HL-60 (cell line): ENCODE data around the gene C5orf58.
A peak's percentile ranks its signal among the peaks of the same experiment; 100 is the strongest.
"Not testable (repeated sequence)": the region's sequence is repeated elsewhere in the genome, so short reads cannot be mapped to it uniquely, and the experiment has no call there.

ENCODE experiments used
- DNase-seq, 2 experiments: peaks; one replicate each; pipeline ENCODE4 v3.0.0-alpha.2; 2010 to 2020; ENCODE audit warnings: low read depth in 1 of 2, low spot score in 1 of 2
- H3K27ac ChIP-seq: fragments of 250-450 bp; sonication (Bioruptor Pico); replicated peaks from 2 replicates; pipeline ENCODE4 v1.5.1; 2020; ENCODE audit warnings: mild to moderate bottlenecking, moderate library complexity
- H3K27me3 ChIP-seq: fragments of 250-450 bp; sonication (Bioruptor Pico); 2 replicates; pipeline ENCODE4 v1.5.1; 2021; ENCODE audit warnings: mild to moderate bottlenecking, moderate library complexity; ENCODE audit not compliant: insufficient read depth, poor library complexity, severe bottlenecking
- H3K4me3 ChIP-seq: replicated peaks from 2 replicates; pipeline ENCODE4 v1.5.1; 2011; ENCODE audit warnings: mild to moderate bottlenecking, control low read depth, low read length; ENCODE audit not compliant: insufficient read depth
- GABPA ChIP-seq: IDR thresholded peaks from 2 replicates; pipeline ENCODE4 v1.6.1; 2012; ENCODE audit warnings: low read depth
- POLR2AphosphoS5 ChIP-seq: IDR thresholded peaks from 2 replicates; pipeline ENCODE4 v1.6.1; 2012; ENCODE audit warnings: low read depth
- SPI1 ChIP-seq: IDR thresholded peaks from 2 replicates; pipeline ENCODE4 v1.6.1; 2012; ENCODE audit warnings: low read depth, mild to moderate bottlenecking, borderline replicate concordance
- TF ChIP-seq, protein P1 (sequence below): IDR thresholded peaks from 2 replicates; pipeline ENCODE4 v1.6.1; 2012; ENCODE audit warnings: low read depth; ENCODE audit not compliant: insufficient replicate concordance
- TF ChIP-seq, protein P2 (sequence below): IDR thresholded peaks from one replicate; pipeline ENCODE4 v1.5.1; 2011; ENCODE audit warnings: low read length, control low read depth, inconsistent platforms; ENCODE audit not compliant: insufficient read depth

C5orf58 gene

GRCh38 chr5:170248172-170248930, 15.6 kb downstream of the C5orf58 start:
- TF ChIP-seq GABPA, result no peak
- TF ChIP-seq, protein P1, sequence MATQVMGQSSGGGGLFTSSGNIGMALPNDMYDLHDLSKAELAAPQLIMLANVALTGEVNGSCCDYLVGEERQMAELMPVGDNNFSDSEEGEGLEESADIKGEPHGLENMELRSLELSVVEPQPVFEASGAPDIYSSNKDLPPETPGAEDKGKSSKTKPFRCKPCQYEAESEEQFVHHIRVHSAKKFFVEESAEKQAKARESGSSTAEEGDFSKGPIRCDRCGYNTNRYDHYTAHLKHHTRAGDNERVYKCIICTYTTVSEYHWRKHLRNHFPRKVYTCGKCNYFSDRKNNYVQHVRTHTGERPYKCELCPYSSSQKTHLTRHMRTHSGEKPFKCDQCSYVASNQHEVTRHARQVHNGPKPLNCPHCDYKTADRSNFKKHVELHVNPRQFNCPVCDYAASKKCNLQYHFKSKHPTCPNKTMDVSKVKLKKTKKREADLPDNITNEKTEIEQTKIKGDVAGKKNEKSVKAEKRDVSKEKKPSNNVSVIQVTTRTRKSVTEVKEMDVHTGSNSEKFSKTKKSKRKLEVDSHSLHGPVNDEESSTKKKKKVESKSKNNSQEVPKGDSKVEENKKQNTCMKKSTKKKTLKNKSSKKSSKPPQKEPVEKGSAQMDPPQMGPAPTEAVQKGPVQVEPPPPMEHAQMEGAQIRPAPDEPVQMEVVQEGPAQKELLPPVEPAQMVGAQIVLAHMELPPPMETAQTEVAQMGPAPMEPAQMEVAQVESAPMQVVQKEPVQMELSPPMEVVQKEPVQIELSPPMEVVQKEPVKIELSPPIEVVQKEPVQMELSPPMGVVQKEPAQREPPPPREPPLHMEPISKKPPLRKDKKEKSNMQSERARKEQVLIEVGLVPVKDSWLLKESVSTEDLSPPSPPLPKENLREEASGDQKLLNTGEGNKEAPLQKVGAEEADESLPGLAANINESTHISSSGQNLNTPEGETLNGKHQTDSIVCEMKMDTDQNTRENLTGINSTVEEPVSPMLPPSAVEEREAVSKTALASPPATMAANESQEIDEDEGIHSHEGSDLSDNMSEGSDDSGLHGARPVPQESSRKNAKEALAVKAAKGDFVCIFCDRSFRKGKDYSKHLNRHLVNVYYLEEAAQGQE, result no peak
- TF ChIP-seq POLR2AphosphoS5, result no peak
- no peak for TF ChIP-seq SPI1
- H3K27me3 ChIP-seq, result no peaks in the 10 kb centered on the region
- no peak overlapping the region for H3K27ac ChIP-seq
- H3K4me3 ChIP-seq, result no peak overlapping the region
- no peak for DNase-seq

DNA sequence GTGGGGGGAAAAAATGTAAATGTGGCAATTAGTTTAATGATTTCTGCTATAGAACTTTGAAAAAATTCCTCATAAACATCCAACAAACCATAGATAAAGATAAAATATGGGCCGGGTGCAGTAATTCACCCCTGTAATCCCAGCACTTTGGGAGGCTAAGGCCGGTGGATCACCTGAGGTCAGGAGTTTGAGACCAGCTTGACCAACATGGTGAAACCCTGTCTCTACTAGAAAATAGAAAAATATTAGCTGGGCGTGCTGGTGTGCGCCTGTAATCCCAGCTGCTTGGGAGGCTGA, 16.1 kb downstream of the C5orf58 start:
- H3K27ac ChIP-seq, DNase-seq, H3K27me3 ChIP-seq, H3K4me3 ChIP-seq: not testable (repeated sequence)

GRCh38 chr5:170249355-170249754, 16.6 kb downstream of the C5orf58 start:
- Histone ChIP-seq H3K4me3 (no peak overlapping the region), H3K27me3 (no peaks in the 10 kb centered on the region), H3K27ac (no peak overlapping the region)
- TF ChIP-seq, protein P2, sequence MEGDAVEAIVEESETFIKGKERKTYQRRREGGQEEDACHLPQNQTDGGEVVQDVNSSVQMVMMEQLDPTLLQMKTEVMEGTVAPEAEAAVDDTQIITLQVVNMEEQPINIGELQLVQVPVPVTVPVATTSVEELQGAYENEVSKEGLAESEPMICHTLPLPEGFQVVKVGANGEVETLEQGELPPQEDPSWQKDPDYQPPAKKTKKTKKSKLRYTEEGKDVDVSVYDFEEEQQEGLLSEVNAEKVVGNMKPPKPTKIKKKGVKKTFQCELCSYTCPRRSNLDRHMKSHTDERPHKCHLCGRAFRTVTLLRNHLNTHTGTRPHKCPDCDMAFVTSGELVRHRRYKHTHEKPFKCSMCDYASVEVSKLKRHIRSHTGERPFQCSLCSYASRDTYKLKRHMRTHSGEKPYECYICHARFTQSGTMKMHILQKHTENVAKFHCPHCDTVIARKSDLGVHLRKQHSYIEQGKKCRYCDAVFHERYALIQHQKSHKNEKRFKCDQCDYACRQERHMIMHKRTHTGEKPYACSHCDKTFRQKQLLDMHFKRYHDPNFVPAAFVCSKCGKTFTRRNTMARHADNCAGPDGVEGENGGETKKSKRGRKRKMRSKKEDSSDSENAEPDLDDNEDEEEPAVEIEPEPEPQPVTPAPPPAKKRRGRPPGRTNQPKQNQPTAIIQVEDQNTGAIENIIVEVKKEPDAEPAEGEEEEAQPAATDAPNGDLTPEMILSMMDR, result no peak
- TF ChIP-seq, protein P1, result no peak
- 0 out of 2 replicates have a peak, but pooled peaks have one; percentile 13 for TF ChIP-seq POLR2AphosphoS5
- DNase-seq, result no peak

DNA sequence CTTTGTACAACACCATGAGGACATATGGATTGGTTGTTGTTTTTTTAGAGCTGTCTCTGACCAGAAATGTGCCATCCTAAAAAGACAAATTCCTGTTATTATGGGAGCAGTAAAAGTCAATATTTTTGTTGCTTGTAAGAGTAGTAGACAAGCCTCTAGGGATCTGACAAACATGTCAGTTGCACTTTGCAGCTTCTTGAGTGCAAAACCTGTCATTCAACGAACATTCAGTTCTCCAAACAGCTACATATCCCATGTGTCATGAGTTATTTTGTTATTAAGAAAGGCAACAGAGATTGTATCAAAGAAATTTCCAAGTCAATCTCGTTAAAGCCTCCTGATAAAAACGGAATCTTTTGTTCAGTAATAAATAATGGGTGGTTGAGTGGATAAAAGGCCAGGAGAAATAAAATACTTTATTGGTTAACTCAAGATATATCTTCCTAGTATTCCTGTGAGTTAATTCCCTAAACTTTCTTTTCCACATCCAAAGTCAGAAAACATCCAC, 18.1 kb downstream of the C5orf58 start:
- H3K4me3 ChIP-seq, result no peak overlapping the region
- H3K27ac ChIP-seq, result no peak overlapping the region
- DNase-seq, result no peak
- H3K27me3 ChIP-seq, result no peaks in the 10 kb centered on the region
- no peak for TF ChIP-seq POLR2AphosphoS5
- TF ChIP-seq, protein P1, result no peak
- TF ChIP-seq, protein P2, result no peak
- no peak for TF ChIP-seq GABPA
- no peak for TF ChIP-seq SPI1
